HG02642 (cell line): ENCODE data around the gene CPM.
"Not testable (repeated sequence)": the region's sequence is repeated elsewhere in the genome, so short reads cannot be mapped to it uniquely, and the experiment has no call there.

Experiments used
- ATAC-seq: cut with Tn5 transposase; IDR thresholded peaks from one replicate; pipeline ENCODE4 v1.9.1; 2021; ENCODE audit warnings: mild to moderate bottlenecking; ENCODE audit not compliant: unreplicated experiment, poor library complexity

CPM gene

DNA sequence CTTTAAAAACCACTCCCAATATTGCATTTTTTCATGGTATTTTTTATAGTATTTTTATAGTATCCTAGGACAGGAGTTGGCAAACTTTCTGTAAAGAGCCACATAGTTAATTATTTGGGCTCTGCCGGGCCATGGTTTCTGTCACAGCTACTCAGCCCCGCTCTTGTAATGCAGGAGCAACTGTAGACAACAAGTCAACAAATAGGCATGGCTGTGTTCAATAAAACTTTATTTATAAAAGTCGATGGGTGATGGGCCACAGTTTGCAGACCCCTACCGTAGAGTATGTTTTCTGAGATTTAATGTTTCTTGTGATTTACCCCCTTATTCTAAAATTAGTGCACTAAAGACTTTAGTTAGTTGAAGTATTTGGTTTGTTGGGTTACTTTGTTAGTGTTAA, 99.5 kb downstream of the CPM start:
- ATAC-seq = no peak

DNA sequence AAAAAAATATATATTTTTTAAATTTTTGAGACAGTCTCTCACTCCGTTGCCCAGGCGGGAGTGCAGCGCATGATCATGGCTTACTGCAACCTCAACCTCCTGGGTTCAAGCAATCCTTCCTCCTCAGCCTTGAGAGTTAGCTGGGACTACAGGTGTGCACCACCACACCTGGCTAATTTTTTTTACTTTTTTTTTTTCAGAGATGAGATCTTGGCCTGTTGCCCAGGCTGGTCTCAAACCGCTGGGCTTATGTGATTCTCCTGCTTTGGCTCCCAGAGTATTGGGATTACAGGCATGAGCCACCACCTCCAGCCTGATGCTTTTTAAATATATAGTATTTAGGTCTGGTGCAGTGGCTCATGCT, 100.5 kb downstream of the CPM start:
- no peak for ATAC-seq

- ATAC-seq = no peak
Observed at GRCh38 chr12:68831751-68832503, 101.0 kb downstream of the CPM start.

DNA sequence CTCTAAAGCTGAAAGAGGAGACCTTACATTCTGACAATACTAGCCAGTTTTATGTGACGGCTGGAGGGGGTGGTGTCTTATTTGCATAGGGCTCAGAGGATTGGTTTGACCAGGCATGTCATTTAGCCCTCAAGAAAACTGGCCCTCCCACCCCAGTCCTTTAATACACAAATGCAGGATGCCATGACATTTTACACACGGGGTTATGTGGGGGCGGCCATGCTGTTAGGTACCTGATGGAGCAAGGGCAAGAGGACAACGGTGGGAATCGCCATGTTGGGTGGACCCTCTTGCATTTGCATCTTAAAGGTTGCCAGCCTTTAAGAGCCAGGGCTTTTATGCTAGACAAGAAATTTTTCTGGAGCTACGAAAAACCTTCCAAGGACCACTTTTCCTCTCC, 101.7 kb downstream of the CPM start:
- ATAC-seq = no peak

- ATAC-seq = no peak
Observed at GRCh38 chr12:68828672-68829068, 104.3 kb downstream of the CPM start.

DNA sequence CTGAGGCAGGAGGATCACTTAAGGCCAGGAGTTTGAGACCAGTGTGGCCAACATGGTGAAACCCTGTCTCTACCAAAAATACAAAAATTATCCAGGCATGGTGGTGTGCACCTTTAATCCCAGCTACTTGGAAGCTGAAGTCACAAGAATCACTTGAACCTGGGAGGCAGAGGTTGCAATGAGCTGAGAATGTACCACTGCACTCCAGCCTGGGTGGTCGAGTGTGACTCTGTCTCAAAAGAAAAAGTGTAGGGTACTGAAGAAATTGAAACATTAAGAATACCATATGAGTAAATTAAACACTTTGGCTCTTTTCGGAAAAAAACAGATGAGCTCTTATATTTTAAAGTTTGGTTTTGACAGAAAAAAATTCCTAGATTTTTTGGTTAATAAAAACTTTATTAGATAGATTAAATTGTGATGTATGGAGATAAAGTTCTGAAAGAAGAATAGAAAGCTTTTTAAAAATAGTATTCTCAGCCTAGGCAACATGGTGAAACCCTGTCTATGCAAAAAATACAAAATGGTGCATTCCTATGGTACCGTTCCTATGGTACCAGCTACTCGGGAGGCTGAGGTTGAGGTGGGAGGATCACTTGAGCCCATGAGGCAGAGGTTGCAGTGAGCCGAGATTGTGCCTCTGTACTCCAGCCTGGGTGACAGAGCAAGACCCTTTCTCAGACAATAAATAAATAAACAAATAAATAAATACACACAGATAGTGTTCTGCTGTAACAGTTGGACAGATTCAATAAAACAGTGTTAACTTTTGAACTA, 104.9 kb downstream of the CPM start:
- ATAC-seq = no peak

DNA sequence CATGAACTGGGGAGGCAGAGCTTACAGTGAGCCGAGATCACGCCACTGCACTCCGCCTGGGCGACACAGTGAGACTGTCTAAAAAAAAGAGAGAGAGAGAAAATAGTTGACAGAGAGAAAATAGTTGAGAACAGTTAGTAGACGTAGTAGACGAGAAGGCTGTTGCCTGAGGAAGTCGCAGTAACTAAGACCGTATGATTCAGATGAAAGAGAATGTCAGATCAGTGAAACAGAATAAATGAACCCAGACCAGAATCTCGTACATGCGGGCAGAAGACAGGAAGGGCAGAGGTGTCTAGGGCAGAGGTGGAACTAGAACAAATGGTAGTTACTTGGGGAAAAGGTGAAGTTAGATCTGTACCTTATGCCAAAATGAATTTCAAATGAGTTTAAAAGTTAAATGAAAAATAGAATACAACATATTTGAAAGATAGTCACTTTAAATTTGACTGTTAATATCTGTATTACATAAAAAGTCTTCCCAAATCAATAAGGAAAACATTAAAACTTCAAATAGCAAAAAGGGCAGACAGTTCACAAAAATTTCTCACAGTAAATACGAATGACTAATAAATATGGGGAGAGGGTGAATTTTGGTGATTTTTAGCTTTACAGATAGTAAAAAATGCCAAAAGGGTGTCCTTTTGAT, 107.3 kb downstream of the CPM start:
- no peak for ATAC-seq

- no peak for ATAC-seq
Observed at GRCh38 chr12:68824597-68825250, 108.2 kb downstream of the CPM start.

DNA sequence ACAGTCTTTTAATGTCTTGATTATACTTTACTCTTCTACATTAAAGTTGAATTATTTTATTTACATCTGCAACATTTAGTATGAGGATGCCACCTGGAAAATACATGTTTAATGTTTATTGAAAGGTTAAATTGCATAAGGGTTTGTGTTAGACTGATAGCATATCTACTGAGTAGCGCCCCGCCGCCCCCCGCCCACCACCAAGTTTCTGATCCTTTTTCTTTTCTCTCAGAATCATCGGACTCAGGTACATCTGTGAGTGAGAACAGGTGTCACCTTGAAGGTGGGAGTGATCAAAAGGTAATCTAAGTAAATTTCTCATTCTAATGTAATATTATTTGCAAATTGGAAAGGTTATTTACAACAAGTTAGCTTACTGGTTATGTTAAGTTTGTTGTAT, 108.8 kb downstream of the CPM start:
- ATAC-seq = no peak

GRCh38 chr12:68823696-68824095, 109.3 kb downstream of the CPM start:
- ATAC-seq = no peak

- no peak for ATAC-seq
Observed at GRCh38 chr12:68821357-68822188, 111.4 kb downstream of the CPM start.

- not testable (repeated sequence) for ATAC-seq
Observed at GRCh38 chr12:68819481-68819880, 113.5 kb downstream of the CPM start.

- ATAC-seq = no peak
Observed at GRCh38 chr12:68815928-68816800, 116.8 kb downstream of the CPM start.

DNA sequence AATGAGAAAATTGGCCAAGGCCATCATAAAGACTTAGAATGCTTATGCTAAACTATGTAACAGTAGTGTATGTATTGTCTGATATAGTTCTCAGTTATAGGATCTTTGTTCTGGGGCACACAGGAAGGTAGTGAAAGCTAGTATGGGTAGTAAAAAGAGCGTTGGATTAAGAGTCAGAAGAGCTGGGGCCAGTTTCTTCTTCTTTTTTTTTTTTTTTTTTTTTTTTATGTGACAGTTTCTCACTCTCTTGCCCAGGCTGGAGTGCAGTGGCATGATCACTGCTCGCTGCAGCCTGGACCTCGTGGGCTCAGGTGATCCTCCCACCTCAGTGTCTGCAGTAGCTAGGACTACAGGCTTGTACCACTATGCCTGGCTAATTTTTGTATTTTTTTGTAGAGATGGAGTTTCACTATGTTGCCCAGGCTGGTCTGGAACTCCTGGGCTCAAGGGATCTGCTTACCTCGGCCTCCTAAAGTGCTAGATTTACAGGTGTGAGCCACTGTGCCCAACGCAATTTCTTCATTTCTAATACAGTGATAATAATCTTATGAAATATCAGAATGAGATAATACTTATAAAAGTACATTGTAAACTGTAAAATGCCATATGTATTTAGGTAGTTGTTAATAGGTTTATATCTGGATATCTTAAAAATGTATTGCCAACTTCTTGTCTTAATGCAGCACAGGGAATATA, 117.6 kb downstream of the CPM start:
- no peak for ATAC-seq

DNA sequence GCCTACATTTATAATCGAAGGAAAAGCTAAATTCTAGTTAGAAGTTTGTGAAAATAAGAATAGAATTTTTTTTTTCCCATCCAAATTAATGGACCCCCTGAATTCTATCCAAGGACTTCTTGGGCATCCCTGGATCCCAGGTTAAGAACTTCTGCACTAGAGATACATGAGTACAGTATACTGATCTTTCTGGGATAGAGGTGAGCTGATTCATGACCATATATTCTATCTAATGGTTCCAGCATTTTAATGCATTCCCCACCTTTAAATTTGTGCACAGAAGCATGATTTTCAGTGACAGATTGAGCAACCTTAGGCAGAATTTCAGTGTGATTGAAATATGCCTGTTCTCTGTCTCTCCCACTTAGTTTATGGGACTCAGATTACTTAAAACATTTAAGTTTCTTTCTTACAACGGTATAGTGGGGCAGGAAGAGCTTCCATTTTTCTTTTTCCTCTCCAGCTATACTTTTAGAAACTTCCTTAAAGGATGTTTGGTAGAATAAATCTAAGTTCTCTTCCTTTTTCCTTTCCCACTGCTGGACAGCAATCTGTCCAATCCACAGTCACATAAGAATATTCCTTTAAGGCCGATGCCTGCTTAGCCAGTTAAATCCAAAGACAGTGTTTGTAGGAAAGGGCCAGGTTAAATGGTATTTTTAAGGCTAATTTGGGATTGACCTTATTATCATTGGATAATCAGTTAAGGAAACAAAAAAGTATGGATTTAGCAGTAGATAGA, 118.3 kb downstream of the CPM start:
- ATAC-seq = no peak

DNA sequence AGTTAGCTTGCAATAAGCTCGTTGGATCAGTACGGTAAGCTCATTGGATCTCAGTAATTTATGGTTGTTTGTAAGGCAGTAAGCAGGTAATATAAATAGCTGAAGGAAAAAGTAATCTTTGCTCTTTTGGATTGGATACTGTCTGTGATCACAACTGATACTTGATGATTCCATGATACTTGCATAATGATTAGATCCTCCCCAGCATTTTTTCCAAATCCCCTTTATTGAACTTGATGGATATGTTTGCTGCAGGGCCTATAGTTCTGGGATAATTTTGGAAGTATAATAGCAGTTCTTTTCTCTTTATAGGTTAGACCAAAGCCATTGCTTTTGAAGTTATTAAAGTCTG, 119.8 kb downstream of the CPM start:
- no peak for ATAC-seq

DNA sequence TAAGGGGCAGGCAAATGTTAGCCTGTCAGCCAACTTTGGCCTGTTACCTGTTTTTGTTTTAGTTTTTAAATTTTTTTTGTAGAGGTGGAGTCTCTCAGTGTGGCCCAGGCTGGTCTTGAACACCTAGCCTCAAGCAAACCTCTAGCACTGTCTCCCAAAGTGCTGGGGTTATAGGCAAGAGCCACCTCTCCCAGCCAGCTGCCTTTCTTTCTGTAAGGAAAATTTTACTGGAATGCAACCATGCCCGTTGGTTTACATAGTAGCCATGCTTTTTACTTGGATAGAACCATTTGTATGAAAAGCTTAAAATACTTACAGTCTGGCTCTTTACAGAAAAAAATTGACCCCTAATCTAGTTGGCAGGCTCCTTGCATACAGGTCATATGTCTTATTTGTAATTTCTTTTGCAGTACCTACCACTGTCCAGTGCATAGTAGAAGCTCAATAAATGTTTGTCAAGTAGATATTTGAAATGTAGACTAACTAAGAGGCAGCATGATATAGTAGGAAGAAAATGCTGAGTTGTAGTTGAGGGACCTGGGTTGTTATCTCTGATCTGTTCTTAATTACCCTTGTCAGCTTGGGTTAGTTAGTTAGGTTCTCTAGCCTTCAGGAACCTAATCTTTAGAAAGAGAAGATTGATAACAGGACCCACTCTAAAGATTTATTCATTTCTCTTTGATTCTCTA, 120.3 kb downstream of the CPM start:
- ATAC-seq = no peak
